Natural killer cell (primary cell): ENCODE measurements around the gene GOLPH3. TPM values are rescaled to one million over a fixed set of nuclear protein-coding genes. Genes with fewer than 3 reads are reported as not detected.
A peak's percentile ranks its signal among the peaks of the same experiment; 100 is the strongest.
"Not testable (repeated sequence)": the region's sequence is repeated elsewhere in the genome, so short reads cannot be mapped to it uniquely, and the experiment has no call there.

ENCODE experiments used
- ATAC-seq, 3 donors: fragments of 150-1000 bp in 2 of 3; fragments of 200-7000 bp in 1 of 3; cut with Tn5 transposase; 1 replicate in 1 of 3; 2 replicates in 2 of 3; pipeline ENCODE4 v1.10.0; 2021; ENCODE audit warnings: mild to moderate bottlenecking in 2 of 3, moderate library complexity in 2 of 3
- DNase-seq, 2 donors: peaks; one replicate each; pipeline versions ENCODE4 v3.0.0 to v3.0.0-alpha.2; 2013 to 2021; ENCODE audit warnings: mixed read lengths in 1 of 2
- H3K27ac ChIP-seq: one replicate; pipeline ENCODE4 v1.5.1; 2013; ENCODE audit warnings: mild to moderate bottlenecking, low read length
- H3K27me3 ChIP-seq: one replicate; pipeline ENCODE4 v1.6.1; 2013; ENCODE audit warnings: low read length; ENCODE audit not compliant: control insufficient read depth, insufficient read depth
- H3K36me3 ChIP-seq: one replicate; pipeline ENCODE4 v1.6.1; 2013; ENCODE audit warnings: low read length; ENCODE audit not compliant: control insufficient read depth, insufficient read depth
- H3K4me1 ChIP-seq: one replicate; pipeline ENCODE4 v1.6.1; 2013; ENCODE audit warnings: low read length; ENCODE audit not compliant: control insufficient read depth, insufficient read depth
- H3K4me3 ChIP-seq: one replicate; pipeline ENCODE4 v1.5.1; 2013; ENCODE audit warnings: low read length
- H3K9me3 ChIP-seq: one replicate; pipeline ENCODE4 v1.6.1; 2013; ENCODE audit warnings: low read length; ENCODE audit not compliant: control insufficient read depth, insufficient read depth
- H3K27ac Mint-ChIP-seq, 2 donors: one replicate each; pipeline ENCODE4 v1.8.0; 2022; ENCODE audit warnings: mild to moderate bottlenecking in 2 of 2, mixed read lengths in 2 of 2, moderate library complexity in 1 of 2
- H3K27me3 Mint-ChIP-seq, 2 donors: one replicate each; pipeline ENCODE4 v1.8.0; 2022; ENCODE audit warnings: low read depth in 2 of 2, mixed read lengths in 2 of 2
- H3K36me3 Mint-ChIP-seq: one replicate; pipeline ENCODE4 v1.8.0; 2022; ENCODE audit warnings: mixed read lengths
- H3K4me1 Mint-ChIP-seq, 2 donors: one replicate each; pipeline ENCODE4 v1.8.0; 2022; ENCODE audit warnings: mixed read lengths in 2 of 2
- H3K4me3 Mint-ChIP-seq: one replicate; pipeline ENCODE4 v1.8.0; 2022; ENCODE audit warnings: mild to moderate bottlenecking, moderate library complexity, mixed read lengths
- H3K9me3 Mint-ChIP-seq, 2 donors: one replicate each; pipeline ENCODE4 v1.8.0; 2022; ENCODE audit warnings: mixed read lengths in 2 of 2
- WGBS: methylation state at CpG from one replicate; pipeline ENCODE4 v1.1.7; 2013; ENCODE audit warnings: missing lambda C conversion rate; ENCODE audit not compliant: insufficient coverage; 5-methylcytosine and 5-hydroxymethylcytosine counted together
- intact Hi-C: fragments of 100-400 bp; cut with micrococcal nuclease; formaldehyde crosslinking; loops from one replicate; pipeline ENCODE4 v1.14.2; 2022
- total RNA-seq, 4 donors: library from RNA; stranded (reverse); fragments of 120-200 nt in 1 of 4; gene quantifications; one replicate each; pipeline versions ENCODE4 v1.2.3 to v1.2.4, GENCODE V29; 2013 to 2022
- TF ChIP-seq, protein P1 (sequence below): fragments of 200-600 bp; IDR thresholded peaks from one replicate; pipeline ENCODE4 v1.8.0; 2022; ENCODE audit warnings: antibody characterized with exemption

GOLPH3 gene
- total RNA-seq, 3 donors from 2014 or later (not counting 1 experiment from before 2014, with no cell fraction given): 67.6 to 70.6 (median 69.3) TPM

DNA sequence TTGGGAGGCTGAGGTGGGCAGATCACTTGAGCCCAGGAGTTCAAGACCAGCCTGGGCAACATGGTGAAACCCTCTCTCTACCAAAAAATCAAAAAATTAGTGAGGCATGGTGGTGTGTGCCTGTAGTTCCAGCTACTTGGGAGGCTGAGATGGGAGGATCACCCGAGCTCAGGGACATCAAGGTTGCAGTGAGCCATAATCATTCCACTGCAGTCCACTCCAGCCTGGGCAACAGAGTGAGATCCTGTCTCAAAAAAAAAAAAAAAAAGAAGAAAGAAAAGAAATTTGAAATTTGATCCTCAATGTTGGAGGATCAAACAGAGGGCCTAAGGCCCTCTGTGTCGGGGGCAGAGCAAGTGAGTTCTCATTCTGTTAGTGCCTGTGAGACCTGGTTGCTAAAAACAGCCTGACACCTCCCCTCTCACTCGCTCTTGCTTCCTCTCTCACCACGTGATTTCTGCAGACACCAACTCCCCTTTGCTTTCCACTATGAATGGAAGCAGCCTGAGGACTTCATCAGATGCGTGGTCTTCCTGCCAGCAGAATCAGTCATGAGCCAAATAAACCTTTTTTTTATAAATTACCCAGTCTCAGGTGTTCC is 8.4 kb upstream of the GOLPH3 start:
- ATAC-seq (peak; percentile 70 to 89 (median 83)), DNase-seq (no peak)
- Mint-ChIP-seq H3K27ac (peak overlapping the region; percentile 25 to 27), H3K27me3 (peaks cover 0 to 7% of the 10 kb centered on the region in 2 donors), H3K36me3 (no peaks in the 10 kb centered on the region), H3K9me3 (no peaks in the 10 kb centered on the region), H3K4me1 (peaks cover 10% of the 10 kb centered on the region in 2 donors), H3K4me3 (no peak overlapping the region)
- no peak overlapping the region for H3K27ac ChIP-seq
- no peaks in the 10 kb centered on the region for H3K4me1 ChIP-seq
- intact Hi-C loops: no loop called here
- no peak overlapping the region for H3K4me3 ChIP-seq
- no peaks in the 10 kb centered on the region for H3K27me3 ChIP-seq
- no peaks in the 10 kb centered on the region for H3K9me3 ChIP-seq
- 40% methylated on average over 5 of the region's 5 CpGs for WGBS
- H3K36me3 ChIP-seq: no peaks in the 10 kb centered on the region
- TF ChIP-seq, protein P1, sequence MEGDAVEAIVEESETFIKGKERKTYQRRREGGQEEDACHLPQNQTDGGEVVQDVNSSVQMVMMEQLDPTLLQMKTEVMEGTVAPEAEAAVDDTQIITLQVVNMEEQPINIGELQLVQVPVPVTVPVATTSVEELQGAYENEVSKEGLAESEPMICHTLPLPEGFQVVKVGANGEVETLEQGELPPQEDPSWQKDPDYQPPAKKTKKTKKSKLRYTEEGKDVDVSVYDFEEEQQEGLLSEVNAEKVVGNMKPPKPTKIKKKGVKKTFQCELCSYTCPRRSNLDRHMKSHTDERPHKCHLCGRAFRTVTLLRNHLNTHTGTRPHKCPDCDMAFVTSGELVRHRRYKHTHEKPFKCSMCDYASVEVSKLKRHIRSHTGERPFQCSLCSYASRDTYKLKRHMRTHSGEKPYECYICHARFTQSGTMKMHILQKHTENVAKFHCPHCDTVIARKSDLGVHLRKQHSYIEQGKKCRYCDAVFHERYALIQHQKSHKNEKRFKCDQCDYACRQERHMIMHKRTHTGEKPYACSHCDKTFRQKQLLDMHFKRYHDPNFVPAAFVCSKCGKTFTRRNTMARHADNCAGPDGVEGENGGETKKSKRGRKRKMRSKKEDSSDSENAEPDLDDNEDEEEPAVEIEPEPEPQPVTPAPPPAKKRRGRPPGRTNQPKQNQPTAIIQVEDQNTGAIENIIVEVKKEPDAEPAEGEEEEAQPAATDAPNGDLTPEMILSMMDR: no peak

DNA sequence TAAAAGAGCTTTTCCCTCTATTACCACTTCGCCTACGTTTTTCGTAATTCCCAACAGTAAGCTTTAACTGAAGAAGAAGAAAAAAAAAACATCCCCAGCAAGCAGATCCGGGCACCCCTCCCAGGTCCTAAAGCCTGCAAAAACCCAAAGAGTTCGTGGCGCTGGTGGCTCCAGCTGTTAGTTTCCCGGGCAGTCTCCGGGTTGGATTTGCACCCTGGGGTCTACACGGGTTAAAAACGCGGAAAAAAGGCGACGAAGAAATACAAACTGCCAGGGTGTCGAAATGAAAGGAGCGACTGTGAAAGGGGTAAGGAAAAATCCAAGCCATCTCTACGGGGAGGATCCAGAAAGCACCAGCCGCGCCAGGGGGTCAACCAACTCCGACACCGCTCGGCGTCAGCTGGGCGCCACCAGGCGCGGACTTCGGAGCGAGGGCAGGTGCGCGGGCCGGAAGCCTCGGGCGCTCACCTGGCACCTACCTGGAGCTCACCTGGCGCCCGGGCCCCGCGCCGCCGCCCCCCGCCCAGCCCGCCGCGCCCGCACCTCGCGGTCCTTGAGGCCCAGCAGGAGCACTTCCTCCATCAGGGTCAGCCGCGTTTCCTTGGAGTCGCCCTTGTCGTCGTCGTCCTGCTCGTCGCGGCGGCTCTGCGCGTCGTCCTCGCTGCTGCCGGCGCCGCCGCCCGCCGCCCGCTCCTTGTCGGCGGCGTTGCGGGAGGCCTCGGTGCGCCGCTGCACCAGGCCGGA is 680 bp downstream of the GOLPH3 start:
- intact Hi-C loops: loop anchor here (1.0 to 2.0 kb wide), 3 partner anchors 67 to 413 kb away; no protein-coding TSS in a partner anchor
- H3K4me3 Mint-ChIP-seq: peak overlapping the region; percentile 98
- H3K27ac Mint-ChIP-seq: peak overlapping the region; percentile 98

DNA sequence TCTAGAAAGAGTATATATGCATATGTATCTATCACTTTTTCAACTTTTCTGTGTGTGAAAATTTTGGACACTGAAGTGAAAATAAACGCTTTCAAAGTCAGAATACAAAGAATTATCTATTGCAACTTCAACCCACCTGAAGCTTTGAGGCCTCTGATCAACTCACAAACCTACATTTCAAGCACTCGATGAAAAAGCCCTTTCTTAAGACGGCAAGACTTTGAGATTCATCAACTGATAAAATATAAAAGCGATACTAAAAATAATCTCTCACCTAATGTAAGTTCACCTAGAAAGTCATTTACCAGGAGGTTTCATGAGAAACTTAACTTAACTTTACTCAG is 1.2 kb downstream of the GOLPH3 start:
- Histone ChIP-seq H3K4me1 (peaks cover 18% of the 10 kb centered on the region), H3K9me3 (no peaks in the 10 kb centered on the region), H3K27me3 (no peaks in the 10 kb centered on the region), H3K4me3 (peak overlapping the region; percentile 82), H3K27ac (peak overlapping the region; percentile 93), H3K36me3 (peaks cover 24% of the 10 kb centered on the region)
- intact Hi-C loops: no loop called here
- TF ChIP-seq, protein P1: no peak
- ATAC-seq (no peak), DNase-seq (peak in 1 of 2 donors; percentile 45)
- no peaks in the 10 kb centered on the region for H3K36me3 Mint-ChIP-seq
- no peaks in the 10 kb centered on the region for H3K9me3 Mint-ChIP-seq
- 0% methylated on average over 4 of the region's 4 CpGs for WGBS
- peak overlapping the region; percentile 98 for H3K27ac Mint-ChIP-seq
- H3K4me3 Mint-ChIP-seq: peak overlapping the region; percentile 98
- peaks cover 44 to 46% of the 10 kb centered on the region in 2 donors for H3K4me1 Mint-ChIP-seq
- peaks cover 0 to 3% of the 10 kb centered on the region in 2 donors for H3K27me3 Mint-ChIP-seq

More for the DNA sequence above, 680 bp downstream of the GOLPH3 start:
- TF ChIP-seq, protein P1: no peak
- DNase-seq: peak in 1 of 2 donors; percentile 64
- H3K9me3 ChIP-seq: no peaks in the 10 kb centered on the region
- under 1% methylated on average over 74 of the region's 74 CpGs for WGBS
- H3K4me1 Mint-ChIP-seq: peaks cover 40 to 42% of the 10 kb centered on the region in 2 donors
- no peaks in the 10 kb centered on the region for H3K36me3 Mint-ChIP-seq
- H3K36me3 ChIP-seq: peaks cover 19% of the 10 kb centered on the region
- H3K27me3 Mint-ChIP-seq: peaks cover 0 to 3% of the 10 kb centered on the region in 2 donors
- H3K9me3 Mint-ChIP-seq: no peaks in the 10 kb centered on the region
- peak overlapping the region; percentile 93 for H3K27ac ChIP-seq
- H3K4me1 ChIP-seq: peaks cover 18% of the 10 kb centered on the region
- peak overlapping the region; percentile 82 for H3K4me3 ChIP-seq
- no peaks in the 10 kb centered on the region for H3K27me3 ChIP-seq
- peak; percentile 23 to 47 (median 24) for ATAC-seq

DNA sequence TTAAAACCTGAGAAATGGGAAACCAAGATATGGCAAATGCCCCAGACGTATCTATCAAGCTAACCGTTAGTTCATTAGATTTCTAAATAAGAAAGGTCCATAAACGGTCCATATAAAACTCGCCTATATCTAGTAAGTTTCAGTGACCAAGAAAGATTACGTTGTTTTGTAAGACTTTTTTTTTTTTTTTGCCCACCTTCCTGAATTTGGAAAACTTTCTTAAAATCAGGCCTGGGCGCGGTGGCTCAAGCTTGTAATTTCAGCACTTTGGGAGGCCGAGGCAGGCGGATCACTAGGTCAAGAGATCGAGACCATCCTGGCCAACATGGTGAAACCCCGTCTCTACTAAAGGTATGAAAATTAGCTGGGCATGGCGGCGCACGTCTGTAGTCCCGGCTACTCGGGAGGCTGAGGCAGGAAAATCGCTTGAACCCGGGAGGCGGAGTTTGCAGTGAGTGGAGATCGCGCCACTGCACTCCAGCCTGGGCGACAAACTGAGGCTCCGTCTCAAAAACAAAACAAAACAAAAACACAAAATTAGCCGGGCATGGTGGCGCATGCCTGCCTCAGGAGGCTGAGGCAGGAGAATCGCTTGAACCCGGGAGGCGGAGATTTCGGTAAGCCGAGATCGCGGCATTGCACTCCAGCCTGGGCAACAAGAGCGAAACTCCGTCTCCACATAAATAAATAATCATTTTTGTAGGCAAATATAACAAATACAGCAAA is 1.8 kb downstream of the GOLPH3 start:
- H3K9me3 ChIP-seq, H3K9me3 Mint-ChIP-seq, H3K27me3 Mint-ChIP-seq, H3K27me3 ChIP-seq, ATAC-seq, intact Hi-C loops, H3K36me3 Mint-ChIP-seq: not testable (repeated sequence)
- Mint-ChIP-seq H3K27ac (peak overlapping the region; percentile 98), H3K4me3 (peak overlapping the region; percentile 98), H3K4me1 (peaks cover 44 to 46% of the 10 kb centered on the region in 2 donors)
- WGBS: 5% methylated on average over 34 of the region's 34 CpGs
- Histone ChIP-seq H3K4me1 (peaks cover 18% of the 10 kb centered on the region), H3K27ac (peak overlapping the region; percentile 93), H3K4me3 (peak overlapping the region; percentile 82), H3K36me3 (peaks cover 28% of the 10 kb centered on the region)
- peak in 1 of 2 donors; percentile 41 for DNase-seq
